NCI-H774 (cell line): ENCODE data around the gene EIPR1.
"Not testable (repeated sequence)": the region's sequence is repeated elsewhere in the genome, so short reads cannot be mapped to it uniquely, and the experiment has no call there.

Source experiments
- DNase-seq: peaks from one replicate; lab custom pipeline; 2025; lab: John Stamatoyannopoulos, UW

Gene EIPR1

GRCh38 chr2:3286646-3287036 is 91.0 kb downstream of the EIPR1 start:
- not testable (repeated sequence) for DNase-seq

GRCh38 chr2:3285901-3286645 is 91.5 kb downstream of the EIPR1 start:
- peak; percentile 62 for DNase-seq

- DNase-seq, result no peak
Measured at GRCh38 chr2:3284657-3285630, 92.7 kb downstream of the EIPR1 start.

GRCh38 chr2:3283876-3284656 is 93.6 kb downstream of the EIPR1 start:
- DNase-seq, result not testable (repeated sequence)

GRCh38 chr2:3283206-3283605 is 94.4 kb downstream of the EIPR1 start:
- no peak for DNase-seq

- DNase-seq, result peak; percentile 60
Measured at GRCh38 chr2:3282056-3282998, 95.3 kb downstream of the EIPR1 start.

GRCh38 chr2:3280683-3281520 is 96.7 kb downstream of the EIPR1 start:
- DNase-seq, result no peak

- no peak for DNase-seq
Measured at GRCh38 chr2:3280197-3280596, 97.4 kb downstream of the EIPR1 start.

- no peak for DNase-seq
Measured at GRCh38 chr2:3279236-3279960, 98.2 kb downstream of the EIPR1 start.

- no peak for DNase-seq
Measured at GRCh38 chr2:3278521-3279218, 98.9 kb downstream of the EIPR1 start.

GRCh38 chr2:3277748-3278520 is 99.7 kb downstream of the EIPR1 start:
- DNase-seq, result no peak

GRCh38 chr2:3277050-3277747 is 100.4 kb downstream of the EIPR1 start:
- DNase-seq, result no peak

GRCh38 chr2:3272761-3273160 is 104.9 kb downstream of the EIPR1 start:
- no peak for DNase-seq

- DNase-seq, result no peak
Measured at GRCh38 chr2:3270095-3270478, 107.5 kb downstream of the EIPR1 start.

GRCh38 chr2:3269425-3270094 is 108.1 kb downstream of the EIPR1 start:
- DNase-seq, result no peak

GRCh38 chr2:3268705-3269029 is 109.0 kb downstream of the EIPR1 start:
- no peak for DNase-seq
